ENCODE results near the gene AGRN. TPM values are rescaled to one million over a fixed set of nuclear protein-coding genes. Genes with fewer than 3 reads are reported as not detected.
A peak's percentile ranks its signal among the peaks of the same experiment; 100 is the strongest.
"Not testable (repeated sequence)": the region's sequence is repeated elsewhere in the genome, so short reads cannot be mapped to it uniquely, and the experiment has no call there.

Gene AGRN
- total RNA-seq, 1 donor from 2014 or later = 39.8 TPM

DNA sequence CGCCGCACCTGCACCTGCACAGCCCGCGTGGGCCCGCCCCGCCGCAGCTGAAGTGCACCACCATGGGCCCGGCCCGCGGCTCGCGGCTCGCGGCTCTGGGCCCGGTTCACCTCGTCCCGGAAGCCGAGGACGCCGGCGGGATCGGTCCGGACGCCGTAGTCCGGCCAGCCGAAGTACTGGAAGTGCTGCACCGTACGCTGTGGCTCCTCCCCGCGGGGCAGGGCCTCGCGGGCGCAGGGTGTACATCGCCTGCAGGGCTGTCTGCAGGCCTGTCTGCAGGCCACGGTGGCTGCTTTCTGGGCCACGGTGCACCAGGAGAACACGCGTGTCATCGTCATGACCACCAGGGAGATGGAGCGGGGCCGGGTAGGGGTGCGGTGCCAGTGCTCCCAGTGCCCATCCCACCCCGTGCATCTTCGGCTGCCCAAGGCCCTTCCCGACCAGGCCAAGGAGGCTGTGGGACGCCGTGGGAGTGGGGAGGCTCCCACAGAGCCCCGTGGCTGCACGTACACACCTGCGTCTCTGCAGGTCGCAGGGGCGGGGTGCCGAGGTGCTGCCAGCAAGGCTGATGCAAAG lies 47.5 kb downstream of the AGRN start:
- no peak for DNase-seq

DNA sequence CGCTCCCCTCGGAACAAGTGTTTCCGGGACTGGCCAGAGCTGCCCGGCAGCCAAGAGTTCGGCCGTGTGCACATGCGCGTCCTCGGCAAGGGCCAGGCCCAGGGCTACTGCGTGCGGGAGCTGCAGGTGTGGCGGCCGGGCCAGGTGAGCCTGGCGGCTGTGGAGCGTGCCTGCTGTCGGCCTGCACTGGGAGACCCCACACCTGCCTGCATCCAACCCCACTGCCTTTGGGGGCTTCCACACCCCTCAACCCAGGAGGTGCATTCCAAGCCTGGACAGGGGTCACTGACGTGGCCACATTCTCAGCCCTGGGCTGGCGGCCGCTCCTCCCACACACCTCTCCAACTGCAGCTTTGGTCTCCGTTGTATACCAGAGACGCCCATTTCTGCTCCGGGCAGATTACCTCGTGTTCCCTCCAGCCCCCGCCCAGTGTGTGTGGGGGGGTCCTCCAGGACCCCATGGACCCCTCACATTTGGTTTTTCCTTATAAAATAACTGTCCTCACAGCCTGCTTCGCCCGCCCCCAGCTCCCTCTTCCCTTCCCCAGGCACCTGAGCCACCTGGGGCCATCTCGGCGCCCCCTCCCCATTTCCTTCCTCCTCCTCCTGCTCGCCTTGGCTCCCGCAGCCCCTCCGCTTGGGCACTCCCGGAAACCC lies 48.1 kb downstream of the AGRN start:
- no peak for DNase-seq

DNA sequence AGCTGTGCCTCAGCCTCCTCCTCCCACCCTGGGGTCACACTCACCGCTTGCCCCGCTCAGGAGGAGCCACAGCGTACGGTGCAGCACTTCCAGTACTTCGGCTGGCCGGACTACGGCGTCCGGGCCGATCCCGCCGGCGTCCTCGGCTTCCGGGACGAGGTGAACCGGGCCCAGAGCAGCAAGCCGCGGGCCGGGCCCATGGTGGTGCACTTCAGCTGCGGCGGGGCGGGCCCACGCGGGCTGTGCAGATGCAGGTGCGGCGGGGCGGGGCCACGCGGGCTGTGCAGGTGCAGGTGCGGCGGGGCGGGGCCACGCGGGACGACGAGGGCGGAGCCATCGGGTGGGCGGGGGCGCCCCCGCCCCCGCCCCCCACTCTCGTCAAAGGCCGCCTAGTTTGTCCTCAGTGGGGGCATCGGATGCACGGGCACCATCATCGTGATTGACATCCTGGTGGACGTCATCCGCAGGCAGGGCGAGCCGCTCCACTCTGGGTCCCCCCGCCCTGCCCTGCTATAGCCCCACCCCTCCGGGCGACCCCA lies 48.7 kb downstream of the AGRN start:
- no peak for DNase-seq

DNA sequence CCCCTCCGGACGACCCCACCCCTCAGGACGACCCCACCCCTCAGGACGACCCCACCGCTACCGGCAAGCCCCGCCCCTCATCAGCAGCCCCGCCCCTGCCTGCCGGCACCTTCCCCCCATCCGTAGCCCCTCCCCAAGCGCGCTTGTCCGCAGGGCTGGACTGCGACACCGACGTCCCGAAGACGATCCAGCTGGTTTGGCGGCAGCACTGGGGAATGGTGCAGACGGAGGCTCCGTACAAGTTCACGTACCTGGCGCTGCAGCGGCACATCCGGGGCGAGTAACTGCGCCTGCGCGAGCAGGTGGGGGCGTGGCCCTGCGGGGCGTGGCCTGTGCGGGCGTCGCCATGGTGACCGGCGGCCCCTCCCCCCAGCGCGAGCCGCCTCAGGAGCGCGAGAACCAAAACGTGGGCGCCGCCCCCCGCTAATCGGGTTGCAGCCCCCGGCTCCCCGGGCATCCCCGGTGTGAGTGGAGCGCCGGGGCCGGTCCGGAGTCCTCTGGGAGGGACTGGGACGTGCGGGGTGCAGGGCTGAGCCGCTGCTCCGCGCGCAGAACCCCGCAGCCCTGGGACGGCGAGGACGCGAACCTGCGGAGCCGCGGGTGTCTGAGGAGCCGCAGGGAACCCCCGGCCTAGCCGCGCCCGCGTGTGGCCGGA lies 49.3 kb downstream of the AGRN start:
- DNase-seq = no peak

DNA sequence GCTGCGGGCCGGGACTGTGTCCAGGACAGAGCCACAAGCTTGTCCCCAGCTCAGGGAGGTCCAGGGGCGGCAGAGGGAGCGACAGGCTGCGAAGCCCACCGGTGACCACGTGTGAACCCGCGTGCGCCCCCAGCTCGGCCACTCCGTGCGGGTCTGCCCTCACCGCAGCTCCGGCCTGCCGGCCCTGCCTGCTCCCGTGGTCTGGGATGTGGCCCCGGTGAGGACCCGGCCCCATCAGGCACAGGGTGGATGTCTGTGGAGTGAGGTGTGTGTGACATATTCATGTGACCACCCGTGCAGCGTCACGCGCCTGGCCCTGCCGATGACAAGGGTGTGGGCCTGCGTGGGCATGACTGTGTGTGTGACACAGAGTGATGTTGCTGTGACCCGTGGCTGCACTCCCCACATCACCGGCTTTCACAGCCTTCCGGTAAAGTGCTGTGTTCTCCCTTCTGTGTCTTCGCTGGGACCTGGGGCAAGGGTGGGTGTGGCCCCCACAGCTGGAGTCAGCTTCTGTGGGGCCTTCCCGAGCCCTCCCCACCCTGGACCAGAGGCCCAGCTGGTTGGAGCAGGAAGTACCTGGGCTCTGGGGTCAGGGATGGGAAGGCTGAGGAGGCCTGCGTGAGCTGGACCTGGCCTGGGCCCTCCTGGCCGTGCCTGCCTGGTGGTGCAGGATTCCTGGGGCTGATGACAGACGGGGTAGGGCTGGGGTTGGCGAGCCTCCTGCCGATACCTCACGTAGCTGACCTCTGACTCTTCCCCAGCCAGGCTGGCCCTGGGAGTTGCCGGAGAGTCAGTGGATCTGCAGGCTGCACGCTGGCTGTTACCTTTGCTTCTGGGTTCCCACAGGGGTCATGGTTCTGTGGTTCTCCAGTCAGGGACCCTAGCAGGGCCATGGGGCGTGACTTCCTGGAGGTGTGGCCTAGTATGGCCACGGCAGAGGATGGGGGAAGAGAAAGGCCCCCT lies 50.1 kb downstream of the AGRN start:
- DNase-seq = no peak

DNA sequence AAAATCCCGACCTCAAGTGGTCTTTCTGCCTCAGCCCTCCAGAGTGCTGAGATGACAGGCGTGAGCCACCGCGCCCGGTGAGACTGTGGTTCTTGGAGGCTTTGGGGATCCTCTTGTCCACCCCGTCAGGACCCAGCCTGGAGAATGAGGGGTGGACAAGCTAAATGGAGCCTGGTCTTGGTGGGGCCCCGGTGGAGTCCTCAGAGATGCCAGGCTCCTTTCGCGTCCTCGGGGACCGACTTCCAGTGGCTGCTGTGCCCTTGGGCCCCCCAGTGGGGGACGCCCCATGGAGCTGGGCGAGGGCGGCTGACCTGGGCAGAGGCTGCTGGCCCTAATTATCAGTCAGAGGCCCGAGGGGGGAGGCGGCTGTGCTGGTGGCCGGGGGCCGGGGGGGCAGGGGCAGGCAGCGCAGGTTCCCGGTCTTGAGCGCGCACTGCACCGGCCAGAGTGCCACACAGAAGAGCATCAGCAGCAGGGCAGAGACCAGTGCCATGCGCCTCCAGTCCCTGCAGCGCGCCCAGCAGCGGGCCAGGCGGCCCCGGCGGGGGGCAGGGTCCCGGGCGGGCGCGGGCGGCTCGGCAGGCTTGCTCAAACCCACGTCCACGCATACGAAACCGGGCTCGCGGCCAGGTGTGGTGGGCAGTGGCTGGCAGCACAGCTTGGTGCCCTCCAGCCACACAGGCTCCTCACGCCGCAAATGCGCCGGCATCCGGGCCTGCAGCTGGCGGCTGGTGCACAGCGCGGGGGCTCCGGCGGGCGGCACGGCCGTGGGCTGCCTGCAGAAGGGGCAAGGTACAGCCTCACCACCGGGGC lies 51.8 kb downstream of the AGRN start:
- DNase-seq = no peak

DNA sequence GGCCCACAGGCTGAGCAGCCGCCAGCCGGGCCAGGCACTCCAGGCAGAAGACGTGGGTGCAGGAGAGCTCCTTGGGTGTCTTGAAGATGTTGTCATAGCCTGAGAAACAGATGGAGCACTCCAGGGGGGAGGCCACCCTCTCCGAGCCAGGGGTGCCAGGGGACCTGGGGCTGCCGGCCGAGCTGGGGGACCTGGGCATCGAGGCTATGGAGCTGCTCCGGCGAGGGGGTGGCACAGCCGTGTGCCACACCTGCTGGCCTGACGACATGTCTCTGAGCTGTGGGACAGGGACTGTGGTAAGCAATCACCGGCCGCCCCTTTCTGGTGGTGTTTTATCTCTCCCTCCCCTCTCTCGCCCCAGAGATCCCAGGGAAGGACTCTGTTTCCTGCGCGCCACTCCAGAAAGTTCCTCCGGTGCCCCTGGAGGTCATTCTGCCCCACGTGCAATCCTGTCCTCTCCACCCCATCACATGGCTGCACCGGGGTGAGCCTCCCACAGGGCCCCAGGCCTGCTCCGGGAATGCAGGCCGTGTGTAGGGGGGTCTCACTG lies 52.5 kb downstream of the AGRN start:
- no peak for DNase-seq

DNA sequence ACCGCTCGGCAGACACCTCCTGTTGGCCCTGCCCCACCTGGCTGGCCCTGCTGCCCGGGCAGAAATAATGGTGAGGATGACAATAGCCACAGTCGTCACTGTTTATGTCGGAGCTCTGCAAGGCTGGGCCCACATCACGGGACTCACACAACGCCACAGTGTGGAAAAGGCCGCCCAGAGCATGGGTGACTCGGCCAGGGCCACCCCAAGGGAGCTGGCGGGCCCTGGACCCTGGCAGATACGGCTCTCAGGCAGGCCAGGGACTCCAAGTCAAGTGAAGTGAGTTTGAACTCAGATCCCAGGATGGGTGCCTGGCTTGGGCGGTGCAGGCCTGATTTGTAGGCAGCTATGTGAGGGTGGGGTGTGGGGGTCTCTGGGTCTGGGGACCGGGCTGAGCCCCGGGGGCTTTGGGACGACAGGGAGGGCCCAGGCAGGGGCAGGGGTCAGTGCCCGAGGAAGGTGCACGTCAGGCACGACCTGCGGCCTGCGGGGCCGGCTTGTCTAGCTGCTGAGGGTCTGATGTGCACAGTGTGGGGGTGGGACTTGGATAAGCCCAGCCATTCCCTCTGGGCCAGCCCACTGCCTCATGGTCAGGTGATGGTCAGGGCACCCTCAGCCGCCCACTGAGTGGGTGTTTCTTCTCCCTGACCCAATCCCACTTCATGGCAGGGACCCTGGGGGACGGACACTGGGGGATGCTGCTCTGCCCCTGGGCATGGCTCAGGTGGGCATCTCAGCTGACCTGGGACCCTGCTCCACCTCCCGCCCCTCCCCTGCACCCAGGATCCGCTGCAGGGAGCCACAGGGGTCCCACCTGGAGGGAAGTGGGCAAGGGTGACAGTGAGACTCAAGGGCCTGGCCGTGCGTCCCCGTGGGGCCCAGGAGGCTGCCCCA lies 53.2 kb downstream of the AGRN start:
- DNase-seq = no peak

DNA sequence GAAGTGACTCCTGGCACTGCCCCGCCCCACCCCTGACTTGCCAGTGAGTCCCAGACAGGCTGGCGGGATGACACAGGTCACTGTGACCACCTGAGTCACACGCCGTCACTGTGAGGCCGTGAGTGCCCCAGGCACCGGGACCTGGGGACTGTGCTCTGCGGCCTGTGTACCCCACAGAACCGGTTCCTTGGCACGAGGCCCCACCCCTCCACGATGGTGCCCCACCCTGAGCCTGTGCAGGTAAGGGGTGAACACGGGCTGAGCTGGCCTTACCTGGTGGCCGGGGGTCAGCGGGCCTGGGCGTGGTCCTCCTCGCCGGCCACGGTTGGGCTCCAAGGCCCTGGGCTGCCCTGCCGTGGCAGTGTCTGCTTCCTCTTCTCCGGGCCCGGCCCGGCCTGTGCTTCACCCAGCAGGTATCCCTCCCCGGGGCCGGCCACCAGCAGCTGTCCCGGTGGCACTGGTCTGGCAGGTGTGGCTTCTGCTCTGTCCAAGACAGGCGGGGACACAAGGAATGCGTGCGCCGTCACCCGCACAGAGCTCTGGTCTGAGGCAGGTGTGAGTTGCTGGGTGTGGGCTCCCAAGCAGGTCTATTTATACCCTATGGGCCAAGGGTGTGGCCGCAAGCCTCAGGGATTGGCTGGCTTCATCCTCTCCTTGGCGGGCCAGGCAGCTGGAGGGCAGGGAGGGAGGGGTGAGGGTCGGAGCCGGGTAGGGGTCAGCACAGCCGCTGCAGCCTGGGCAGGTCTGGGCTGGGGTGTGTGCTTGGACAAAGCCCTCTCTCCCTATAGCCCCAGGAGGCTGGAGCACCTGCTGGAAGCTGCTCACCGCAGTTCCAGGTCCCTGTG lies 54.0 kb downstream of the AGRN start, which contains the start of gene RNF223:
Gene RNF223 (minus strand): TSS at position 564 of the 845 bp plus-strand sequence. CDS start 1,740 bp downstream, outside the sequence.
- no peak for DNase-seq

DNA sequence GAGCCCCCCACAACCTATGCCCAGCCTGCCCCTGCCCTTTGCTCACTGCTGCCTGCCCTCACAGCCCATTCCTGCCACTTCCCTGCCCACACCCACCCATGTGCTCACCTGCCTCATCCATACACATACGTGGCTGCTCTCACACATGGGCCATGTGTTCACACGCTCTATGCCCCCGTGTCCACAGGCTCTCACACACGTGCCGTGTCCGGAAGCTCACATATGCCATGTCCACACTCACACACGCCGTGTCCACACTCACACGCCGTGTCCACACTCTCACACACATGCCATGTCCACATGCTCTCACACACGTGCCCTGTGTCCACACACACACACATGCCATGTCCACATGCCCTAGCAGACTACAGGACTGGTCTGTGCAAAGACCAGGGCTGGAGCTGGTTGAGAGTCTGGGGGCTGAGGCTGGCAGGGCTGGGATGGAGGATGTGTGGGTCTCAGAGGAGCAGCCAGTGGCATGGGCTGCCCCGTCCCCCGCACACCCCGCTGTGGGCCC lies 54.8 kb downstream of the AGRN start:
- DNase-seq = no peak

DNA sequence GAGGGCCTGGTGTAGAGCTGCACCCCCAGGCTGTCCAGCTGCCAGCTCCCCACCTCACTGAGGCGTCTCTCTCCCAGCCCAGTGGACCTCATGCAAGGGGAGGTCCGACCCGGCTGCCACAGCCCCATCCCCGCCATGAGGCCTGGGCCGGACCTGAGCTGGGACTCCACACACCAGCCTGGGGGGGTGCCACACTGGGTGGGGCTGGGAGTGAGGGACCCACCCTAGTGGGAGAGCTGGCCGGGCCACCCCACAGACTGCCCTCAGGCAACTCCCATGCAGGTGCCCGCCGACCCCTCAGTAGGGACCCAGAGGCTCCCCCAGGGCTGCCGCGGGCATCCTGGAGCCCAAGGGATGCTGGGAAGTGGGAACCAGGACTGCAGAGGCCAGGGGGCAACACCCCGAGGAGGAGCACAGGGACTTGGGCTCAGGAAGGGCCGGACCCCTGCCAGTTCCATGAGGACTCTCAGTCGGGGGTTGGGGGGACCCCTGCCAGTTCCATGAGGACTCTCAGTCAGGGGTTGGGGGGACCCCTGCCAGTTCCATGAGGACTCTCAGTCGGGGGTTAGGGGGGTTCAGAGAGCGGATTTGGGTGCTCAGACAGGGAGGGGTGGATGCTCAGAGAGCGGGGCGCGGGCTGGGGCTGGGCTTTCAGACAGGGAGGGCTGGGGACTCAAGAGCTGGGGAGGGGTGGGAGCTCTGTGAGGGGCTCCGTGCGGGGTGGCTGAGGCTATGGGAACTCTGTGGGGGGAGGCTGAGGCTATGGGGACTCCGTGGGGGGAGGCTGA lies 55.4 kb downstream of the AGRN start:
- DNase-seq = no peak

DNA sequence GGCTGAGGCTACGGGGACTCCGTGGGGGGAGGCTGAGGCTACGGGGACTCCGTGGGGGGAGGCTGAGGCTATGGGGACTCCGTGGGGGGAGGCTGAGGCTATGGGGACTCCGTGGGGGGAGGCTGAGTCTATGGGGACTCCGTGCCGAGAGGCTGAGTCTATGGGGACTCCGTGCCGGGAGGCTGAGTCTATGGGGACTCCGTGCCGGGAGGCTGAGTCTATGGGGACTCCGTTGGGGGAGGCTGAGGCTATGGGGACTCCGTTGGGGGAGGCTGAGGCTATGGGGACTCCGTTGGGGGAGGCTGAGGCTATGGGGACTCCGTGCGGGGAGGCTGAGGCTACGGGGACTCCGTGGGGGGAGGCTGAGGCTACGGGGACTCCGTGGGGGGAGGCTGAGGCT lies 57.5 kb downstream of the AGRN start:
- DNase-seq = not testable (repeated sequence)

DNA sequence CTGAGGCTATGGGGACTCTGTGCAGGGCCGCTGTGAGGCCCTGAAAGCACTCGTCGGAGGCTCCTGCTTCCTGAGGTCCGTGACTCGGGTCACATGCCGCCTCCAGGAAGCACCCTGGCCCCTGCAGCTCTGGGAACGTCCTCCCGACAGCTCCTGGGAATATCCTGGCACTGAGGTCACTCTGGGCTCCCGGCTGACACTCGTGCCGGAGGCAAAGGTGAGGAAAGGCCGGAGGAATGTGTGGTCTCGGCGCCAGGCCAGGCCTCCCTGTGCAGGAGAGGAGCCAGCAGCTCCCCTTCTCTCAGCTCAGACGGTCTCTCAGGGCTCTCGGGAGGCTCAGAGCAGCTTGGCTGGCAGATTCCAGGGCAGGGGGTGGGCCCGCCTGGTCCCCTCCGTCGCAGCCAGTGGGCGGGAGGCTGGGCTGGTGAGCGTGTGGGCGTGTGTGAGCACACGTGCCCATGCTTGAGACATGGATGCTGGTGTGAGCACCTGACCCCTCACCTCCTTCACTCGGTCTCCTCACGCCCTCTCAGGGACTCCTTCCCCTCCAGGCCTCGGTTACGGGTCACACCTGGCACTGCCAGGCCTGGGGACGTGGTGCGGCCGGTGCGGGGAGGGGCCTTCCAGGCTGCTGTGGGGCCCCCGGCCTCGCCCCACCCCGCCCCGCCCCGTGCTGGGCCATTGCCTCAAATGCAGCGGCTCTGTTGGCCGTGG lies 59.6 kb downstream of the AGRN start:
- DNase-seq = no peak

DNA sequence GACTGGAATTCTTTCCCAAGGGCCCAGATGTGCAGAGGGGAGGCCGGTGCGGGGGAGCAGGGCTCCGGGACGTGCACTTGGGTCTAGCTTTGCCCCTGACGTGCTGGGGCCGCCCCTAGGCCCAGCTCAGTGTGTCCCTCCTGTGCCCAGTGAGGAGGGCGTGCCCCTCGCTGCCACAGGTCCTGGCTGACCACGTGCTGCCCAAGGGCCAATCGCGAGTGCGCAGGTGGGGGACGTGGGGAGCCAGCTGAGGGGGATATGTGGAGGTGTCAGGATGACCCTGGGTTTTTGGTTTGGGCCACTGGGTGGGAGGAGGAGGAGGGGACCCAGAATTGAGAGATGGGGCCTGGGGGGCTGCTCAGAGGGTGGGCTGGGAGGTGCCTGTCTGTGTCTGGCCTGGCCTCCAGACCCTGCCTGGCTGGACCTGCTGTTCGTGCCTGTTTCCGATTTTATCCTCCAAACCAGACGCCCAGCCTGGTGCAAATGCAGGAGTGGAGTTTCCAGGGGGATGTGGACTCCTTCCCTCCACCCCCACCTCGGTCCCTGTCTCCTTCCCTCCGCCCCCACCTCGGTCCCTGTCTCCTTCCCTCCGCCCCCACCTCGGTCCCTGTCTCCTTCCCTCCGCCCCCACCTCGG lies 60.3 kb downstream of the AGRN start:
- peak; percentile 40 for DNase-seq

DNA sequence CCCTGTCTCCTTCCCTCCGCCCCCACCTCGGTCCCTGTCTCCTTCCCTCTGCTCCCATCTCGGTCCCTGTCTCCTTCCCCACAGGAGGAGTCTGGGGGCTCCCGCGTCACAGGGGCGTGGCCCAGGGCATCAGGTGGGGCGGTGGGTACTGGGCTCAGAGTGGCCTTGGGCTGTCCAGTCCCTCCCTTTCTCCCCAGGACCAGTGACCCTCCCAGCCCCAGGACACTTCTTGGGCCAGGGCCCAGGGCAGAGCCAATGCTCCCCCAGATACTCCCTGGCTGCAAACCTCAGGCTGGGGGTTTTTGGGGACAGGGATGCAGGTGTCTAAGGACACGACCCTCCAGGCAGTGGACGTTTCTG lies 61.0 kb downstream of the AGRN start:
- no peak for DNase-seq

DNA sequence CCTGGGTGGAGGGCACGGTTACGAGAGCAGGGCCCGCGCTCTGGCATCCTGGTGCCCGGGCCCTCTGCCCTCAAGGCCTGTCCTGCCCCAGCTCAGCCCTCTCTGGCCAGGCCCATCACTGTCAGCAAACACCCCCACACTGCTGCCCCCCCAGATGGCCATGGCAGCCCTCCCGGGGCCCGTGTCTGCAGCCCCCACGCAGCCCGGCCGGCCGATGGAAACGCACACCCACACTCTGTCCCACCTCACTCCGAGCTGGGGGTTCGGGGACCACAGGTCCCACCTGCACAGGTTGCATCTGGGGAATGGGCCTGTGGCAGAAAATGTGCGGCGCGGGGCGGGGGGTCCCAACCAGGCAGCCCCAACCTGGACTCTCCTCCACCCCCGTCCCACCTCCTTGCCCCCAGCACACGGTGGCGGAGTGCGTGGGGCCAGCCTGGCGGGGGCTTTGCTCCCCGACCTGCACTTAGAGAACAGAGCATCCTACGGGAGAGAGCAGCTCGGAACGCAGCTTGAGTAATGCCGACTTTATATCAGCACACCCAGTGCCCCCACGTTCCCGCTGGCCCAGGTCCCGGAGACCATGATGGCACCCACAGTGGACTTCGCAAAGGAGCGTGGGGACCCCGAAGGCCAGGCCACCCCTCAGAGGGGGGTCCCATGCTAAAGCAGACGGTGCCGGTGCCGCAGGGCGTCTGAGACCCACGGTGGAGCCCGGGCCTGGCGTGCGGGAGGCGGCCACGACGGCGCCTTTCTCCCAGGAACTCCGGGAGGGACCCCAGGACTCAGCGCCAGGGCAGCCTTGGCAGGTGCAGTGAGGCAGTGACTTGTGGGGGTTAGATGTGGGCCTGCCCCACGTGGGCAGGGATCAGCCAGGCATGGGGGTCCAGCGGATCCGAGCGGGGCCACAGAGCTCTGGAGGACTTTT lies 61.7 kb downstream of the AGRN start:
- DNase-seq = no peak

All from skin of body (tissue), 2 donors.